ENCODE measurements around the gene LCE3E.
"Not testable (repeated sequence)": the region's sequence is repeated elsewhere in the genome, so short reads cannot be mapped to it uniquely, and the experiment has no call there.

The LCE3E gene, protein sequence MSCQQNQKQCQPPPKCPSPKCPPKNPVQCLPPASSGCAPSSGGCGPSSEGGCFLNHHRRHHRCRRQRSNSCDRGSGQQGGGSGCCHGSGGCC

DNA sequence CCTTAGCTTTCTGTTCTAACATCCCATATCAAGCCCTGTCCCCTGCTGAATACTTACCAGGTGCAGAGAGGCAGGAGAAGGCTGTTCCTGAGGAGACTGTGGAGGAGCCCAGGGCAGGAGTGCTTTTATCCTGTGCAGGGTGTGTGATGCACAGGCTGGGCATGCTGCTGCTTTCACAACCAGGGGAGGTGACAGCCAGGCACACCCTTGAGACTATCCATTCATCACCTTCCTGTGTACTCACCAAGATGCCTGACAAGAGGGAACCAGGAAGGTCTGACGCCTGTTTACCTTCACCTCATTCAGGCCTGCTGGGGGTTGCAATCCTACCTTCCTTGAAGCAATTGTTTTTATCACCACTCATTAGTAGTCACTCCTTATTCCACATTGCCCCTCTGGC lies at the start of gene LCE3E:
Gene LCE3E, minus strand, starts transcription at position 100 of the 400 bp plus-strand sequence. CDS start 572 bp downstream, outside the sequence.
- in situ Hi-C loops (cut with HindIII; ENCODE audit: low sequenced_read_pairs): no loop called here

DNA sequence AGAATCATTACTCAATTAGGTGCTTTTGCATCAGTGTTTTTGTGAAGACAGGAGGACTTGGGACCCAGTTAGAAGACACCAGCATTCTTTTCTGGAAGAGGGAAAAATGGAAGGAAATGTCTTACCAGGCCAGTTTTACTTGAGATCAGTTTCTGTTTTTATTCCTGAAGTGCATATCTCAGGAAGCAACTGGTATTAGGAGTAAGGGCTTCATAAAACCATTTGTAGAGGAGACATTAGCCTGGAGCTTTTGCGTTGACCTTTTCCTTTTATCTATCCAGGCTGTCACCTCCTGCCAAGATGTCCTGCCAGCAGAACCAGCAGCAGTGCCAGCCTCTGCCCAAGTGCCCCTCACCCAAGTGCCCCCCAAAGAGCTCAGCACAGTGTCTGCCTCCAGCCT lies 46.9 kb upstream of the LCE3E start, which contains the start of gene LCE3B:
Gene LCE3B, plus strand, starts transcription at position 301 of the 400 bp plus-strand sequence. Its CDS starts 0 bp downstream, at position 301.
- in situ Hi-C loops (cut with HindIII; ENCODE audit: low sequenced_read_pairs): no loop called here

DNA sequence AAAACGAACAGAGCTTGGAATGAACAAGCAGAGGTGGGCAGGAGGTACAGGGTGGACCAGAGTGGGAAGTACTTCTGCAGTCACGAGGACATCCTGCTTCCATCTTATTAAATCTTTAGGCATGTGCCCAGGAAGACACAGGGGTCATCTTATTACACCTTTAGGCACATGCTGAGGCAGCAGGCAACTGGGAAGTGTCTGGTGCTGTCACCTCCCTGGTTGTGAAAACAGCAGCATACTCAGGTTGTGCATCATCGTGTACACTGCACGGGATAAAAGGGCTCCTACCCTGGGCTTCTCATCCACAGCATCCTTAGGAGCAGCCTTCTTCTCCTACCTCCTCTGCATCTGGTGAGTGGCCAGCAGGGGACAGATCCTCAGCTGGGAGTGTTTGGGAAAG lies 33.4 kb upstream of the LCE3E start, which contains the start of gene LCE3C:
Gene LCE3C, plus strand, starts transcription at position 301 of the 400 bp plus-strand sequence. CDS start 498 bp downstream, outside the sequence.
- in situ Hi-C loops (cut with HindIII; ENCODE audit: low sequenced_read_pairs): no loop called here

DNA sequence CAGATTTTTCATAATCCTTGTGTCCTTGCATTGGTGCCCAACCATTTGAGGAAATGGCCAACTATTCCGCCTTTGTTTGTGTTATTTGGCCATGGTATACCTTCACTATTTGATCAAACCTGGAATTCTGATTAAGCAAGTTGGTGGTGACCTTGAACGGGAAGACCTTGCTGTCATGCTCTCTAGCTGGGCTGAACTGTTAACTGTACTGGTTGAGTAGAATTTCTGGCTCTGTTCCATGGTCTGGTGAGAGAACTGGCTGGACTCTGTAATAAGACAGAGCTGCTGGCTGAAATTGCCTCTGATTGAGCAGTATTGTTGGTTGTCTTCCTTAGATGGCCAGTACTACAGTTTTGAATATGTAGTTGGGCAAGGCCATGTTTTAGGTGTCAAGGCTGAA lies 30.4 kb upstream of the LCE3E start:
- in situ Hi-C loops (cut with HindIII; ENCODE audit: low sequenced_read_pairs): no loop called here

DNA sequence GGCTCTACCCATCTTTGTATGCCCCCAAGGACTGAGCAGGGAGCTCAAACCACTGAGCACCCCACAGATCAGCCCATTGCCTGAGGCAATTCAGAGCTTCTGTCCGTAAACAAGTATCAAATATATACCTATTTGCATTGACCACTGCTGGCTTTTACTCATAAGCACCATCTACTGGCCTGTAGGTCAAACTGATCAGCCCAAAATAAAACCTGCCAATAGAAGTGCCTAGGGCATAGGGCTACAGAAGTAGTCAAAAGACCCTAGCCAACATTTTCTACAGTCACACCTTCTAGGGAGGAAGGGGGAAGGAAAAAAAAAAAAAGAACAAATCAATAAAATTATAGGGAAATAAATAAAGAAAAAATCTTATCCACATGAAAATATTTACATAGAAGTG lies 19.0 kb upstream of the LCE3E start:
- in situ Hi-C loops (cut with HindIII; ENCODE audit: low sequenced_read_pairs): no loop called here

DNA sequence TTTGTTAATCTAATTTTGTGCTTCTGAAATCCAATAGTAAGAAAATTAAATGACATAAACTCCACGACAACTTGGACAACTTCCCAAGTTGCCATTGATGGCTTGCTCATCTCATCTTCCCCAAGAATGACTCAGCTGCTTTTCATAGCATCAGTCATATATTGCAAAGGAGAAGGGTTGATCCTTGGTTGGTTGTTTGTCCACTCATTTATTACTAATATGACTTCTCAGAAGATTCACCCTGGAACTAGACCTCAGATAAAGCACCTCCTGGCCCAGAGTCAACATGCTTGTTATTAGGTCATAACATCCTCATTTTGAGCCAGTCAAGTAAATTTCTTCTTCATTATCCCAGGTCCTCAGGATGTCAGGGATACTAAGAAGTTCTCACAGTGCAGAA lies 16.1 kb upstream of the LCE3E start:
- in situ Hi-C loops (cut with HindIII; ENCODE audit: low sequenced_read_pairs): no loop called here

DNA sequence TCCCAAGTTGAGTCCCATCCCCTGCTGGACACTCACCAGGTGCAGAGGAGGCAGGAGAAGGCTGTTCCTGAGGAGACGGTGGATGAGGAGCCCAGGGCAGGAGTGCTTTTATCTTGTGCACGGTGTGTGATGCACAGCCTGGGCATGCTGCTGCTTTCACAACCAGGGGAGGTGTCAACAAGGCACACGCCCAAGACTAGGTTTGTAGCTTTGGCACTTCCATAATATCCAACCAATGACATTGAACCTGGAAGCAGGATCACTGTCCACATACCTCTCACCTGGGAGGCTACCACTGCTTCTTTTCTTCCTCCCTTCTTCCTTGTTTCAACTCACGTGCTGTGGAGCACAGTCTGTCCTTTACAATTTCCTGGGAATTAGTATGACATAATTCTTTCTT lies 13.9 kb upstream of the LCE3E start, which contains the start of gene LCE3D:
Gene LCE3D, minus strand, starts transcription at position 84 of the 400 bp plus-strand sequence. CDS start 580 bp downstream, outside the sequence.
- in situ Hi-C loops (cut with HindIII; ENCODE audit: low sequenced_read_pairs): no loop called here

DNA sequence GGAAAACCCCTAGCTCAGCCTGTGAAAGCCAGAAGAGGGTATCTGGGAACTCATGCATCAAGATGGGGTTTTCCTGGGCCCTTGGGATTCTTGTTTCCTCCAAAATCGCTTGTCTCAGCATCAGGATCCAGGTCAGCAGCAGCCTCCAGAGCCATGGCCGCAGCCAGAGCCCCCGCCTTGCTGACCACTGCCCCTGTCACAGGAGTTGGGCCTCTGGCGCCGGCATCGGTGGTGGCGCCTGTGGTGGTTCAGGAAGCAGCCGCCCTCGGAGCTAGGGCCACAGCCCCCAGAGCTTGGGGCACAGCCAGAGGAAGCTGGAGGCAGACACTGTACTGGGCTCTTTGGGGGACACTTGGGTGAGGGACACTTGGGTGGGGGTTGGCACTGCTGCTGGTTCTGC lies 12.9 kb upstream of the LCE3E start:
- in situ Hi-C loops (cut with HindIII; ENCODE audit: low sequenced_read_pairs): not testable (repeated sequence)

DNA sequence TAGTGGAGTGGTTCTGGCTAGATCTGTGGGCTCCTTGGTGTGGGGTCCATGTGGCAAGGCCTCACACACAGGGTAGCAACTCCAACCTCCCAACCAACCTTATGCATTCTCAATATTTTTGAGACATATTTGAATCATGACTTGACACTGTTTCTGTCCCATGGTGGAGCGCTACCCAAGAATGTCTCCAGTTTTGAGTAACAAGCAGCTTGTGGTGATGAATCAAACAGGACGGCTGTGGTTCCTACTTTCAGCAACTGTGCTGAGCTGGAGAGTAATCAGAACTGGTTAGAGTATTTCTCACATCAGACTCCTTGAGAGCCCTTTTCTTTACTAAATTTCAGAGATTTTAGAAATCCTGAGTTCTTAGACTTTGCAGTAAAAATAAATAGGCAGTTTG lies 10.6 kb upstream of the LCE3E start:
- in situ Hi-C loops (cut with HindIII; ENCODE audit: low sequenced_read_pairs): no loop called here

DNA sequence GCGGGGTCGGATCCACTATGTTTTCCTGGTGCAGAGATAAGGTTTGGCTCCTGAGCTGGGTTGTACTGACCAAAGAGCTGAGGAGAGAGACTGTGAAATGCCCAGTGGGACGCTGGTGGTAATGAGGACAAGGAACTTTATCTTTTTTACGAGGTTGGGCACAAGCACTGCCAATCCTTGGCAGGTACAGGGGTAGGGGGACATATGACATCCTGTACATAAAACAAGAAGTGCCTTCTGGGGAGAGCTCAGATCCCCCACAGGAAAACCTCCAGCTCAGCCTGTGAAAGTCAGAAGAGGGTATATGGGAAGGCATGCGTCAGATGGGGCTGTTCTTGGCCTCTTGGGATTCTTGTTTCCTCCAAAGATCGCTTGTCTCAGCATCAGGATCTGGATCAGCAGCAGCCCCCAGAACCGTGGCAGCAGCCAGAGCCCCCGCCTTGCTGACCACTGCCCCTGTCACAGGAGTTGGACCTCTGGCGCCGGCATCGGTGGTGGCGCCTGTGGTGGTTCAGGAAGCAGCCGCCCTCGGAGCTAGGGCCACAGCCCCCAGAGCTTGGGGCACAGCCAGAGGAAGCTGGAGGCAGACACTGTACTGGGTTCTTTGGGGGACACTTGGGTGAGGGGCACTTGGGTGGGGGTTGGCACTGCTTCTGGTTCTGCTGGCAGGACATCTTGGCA lies 905 bp downstream of the LCE3E start:
- in situ Hi-C loops (cut with HindIII; ENCODE audit: low sequenced_read_pairs): no loop called here

DNA sequence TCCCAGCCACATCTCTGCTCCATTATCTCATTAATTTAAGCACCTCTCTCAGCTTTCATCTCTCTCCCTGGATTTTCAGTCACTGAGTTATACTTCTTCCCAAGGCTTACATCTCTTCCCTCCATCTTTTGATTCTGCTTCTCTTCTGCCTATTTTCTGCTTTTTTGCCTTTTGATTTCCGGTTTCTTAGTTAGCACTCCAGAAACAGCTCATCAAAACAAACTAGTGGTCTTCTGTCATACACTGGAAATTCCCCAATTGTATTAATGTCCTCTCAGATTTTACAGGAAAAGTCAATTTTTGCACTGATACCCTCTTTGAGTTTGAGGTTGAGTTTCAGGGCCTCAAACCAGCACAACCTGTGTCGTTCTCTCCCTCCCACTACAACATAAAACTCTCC lies 1.5 kb downstream of the LCE3E start:
- in situ Hi-C loops (cut with HindIII; ENCODE audit: low sequenced_read_pairs): no loop called here

DNA sequence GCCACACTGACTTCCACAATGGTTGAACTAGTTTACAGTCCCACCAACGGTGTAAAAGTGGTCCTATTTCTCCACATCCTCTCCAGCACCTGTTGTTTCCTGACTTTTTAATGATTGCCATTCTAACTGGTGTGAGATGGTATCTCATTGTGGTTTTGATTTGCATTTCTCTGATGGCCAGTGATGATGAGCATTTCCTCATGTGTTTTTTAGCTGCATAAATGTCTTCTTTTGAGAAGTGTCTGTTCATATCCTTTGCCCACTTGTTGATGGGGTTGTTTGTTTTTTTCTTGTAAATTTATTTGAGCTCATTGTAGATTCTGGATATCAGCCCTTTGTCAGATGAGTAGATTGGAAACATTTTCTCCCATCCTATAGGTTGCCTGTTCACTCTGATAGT lies 18.2 kb downstream of the LCE3E start:
- in situ Hi-C loops (cut with HindIII; ENCODE audit: low sequenced_read_pairs): not testable (repeated sequence)

DNA sequence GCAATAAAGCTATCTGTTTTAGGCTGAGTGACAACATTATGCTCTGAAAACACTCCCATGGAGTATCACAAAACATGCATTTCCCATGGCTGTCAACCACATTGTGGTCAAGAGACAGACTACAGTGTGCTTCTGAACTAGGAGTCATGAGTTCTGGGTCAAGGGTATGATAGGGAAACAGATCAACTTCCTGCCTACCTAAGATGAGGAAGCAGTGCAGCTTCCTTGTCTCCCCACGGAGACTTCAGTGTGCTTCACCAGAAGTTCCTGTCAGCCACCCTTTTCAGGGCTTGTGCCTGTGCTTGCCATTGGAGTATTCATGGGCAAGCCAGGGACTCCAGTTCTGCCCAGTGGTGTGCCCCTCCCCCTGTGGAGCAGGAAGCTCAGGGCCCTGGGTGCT lies 19.9 kb downstream of the LCE3E start:
- in situ Hi-C loops (cut with HindIII; ENCODE audit: low sequenced_read_pairs): no loop called here

DNA sequence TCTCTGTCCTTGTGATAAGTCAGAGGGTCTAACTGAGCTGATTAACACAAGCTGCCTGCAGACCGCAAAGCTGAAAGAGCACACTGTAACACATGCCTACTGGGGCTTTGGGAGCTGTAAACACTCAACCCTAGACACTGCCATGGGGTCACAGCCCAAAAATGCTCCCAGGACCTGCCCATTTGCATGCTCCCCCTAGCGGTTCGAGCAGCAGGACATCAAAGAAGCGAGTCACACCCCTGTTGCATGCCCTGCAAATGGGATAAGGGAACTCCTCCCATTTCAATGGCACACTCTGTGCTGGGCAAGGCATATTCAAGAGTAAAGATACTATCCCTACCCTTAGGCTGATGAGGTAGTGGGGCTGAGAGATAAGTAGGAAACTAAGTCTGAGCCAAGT lies 22.8 kb downstream of the LCE3E start:
- in situ Hi-C loops (cut with HindIII; ENCODE audit: low sequenced_read_pairs): no loop called here

DNA sequence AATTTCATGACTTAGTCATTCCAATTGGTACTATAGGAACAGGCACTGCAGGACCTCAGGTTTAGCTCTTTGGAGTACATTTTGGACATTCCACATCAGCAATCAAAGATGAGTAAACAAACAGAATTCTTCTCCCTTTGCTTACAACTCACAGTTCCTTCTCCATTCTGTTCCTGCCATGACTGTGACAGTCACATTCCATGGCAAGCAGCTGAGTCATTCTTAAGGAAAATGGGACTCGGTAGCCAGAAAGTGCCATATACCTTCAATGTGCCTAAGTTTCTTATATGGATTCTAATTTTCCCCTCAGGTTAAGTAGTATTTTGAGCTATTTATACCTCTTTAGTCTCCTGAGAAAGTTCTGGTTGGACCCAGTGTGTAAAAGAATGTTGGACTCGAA lies 26.7 kb downstream of the LCE3E start:
- in situ Hi-C loops (cut with HindIII; ENCODE audit: low sequenced_read_pairs): no loop called here

DNA sequence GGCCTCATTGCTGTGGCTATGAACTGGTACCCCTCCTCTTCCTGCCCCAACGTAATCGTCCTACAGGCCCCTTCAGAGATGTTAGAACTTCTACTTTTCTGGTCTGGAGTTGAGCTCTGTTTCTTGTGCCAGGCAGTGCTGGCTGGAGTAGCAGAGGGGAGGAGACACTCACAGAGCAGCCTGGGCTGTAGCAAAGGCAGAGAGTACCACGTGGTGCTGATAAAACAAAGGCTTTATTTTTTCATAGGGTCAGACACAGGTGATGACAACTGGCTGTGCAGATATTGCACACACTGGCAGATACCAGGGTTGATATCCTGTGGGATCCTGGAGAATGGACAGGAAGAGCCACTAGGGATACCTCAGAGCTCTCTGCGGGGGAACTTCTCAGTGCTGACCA lies 29.1 kb downstream of the LCE3E start:
- in situ Hi-C loops (cut with HindIII; ENCODE audit: low sequenced_read_pairs): no loop called here

DNA sequence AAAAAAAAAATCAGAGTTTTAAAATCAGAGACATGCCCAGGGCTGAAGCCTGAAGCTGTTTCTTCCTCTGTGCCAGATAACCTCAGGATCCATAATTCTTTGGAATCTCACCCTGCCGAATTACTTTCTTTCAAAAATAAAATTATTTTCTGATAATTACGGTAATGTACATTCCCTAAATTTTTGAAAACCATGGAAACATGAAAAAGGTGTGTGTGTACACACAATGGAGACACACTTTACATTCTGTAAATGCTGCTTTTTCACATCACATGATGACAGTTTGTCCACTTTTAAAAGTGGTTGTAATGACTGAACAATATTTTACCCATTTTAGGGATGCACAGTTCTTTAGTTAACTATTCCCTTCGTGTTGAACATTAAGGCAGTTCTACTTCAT lies 30.8 kb downstream of the LCE3E start:
- in situ Hi-C loops (cut with HindIII; ENCODE audit: low sequenced_read_pairs): no loop called here

DNA sequence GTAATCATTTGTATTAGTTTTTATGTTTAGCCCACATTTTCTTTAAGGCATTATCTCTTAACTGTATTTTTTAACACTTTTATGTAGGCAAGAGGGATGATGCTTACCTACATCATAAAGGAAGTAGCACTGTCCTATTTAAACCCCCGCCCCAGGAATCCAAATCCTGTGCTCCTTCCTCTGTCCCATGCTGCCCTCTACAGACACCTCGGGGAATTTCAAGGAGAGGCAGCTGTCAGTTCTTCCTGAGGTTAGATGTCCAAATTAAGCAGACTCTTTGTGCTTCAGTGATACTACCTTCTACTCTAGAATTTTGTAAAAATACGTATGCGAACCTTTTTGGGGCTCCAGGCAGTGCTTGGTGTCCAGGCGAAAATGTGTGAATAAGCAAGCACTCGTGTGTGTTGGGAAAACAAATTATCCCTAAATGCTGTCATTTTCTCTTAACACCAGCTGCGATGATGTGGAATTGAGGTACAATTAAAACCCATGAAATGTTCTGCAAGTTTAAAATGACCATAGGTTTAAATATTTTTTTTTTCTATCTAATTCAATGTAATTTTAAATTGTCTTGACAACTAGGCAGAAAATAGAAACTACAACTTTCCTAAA lies 33.1 kb downstream of the LCE3E start:
- in situ Hi-C loops (cut with HindIII; ENCODE audit: low sequenced_read_pairs): no loop called here

DNA sequence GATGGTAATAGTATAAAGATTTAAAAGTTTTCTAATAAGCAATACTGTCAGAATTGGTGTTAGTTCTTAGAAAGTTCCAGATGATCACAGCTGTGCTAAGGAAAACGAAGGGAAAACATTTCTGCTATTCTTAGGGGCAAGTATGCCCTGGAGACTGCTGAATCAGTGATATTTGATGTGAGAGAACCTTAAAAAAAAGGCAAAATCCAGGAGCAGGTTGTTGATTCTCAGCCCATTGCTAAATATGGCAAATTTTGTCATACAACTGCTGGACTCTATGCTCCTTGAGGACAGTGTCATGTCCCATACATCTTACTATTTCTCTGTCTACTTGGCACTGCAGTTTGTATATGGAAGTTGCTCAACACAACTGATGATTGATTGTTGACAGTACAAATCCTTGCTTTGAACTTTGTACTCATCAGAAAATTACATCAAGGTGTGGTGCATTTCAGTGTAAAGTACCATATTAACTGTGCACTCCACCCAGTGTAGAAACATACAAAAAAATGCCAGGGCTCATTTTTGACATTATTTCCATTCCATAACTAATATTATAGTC lies 41.4 kb downstream of the LCE3E start:
- in situ Hi-C loops (cut with HindIII; ENCODE audit: low sequenced_read_pairs): no loop called here

DNA sequence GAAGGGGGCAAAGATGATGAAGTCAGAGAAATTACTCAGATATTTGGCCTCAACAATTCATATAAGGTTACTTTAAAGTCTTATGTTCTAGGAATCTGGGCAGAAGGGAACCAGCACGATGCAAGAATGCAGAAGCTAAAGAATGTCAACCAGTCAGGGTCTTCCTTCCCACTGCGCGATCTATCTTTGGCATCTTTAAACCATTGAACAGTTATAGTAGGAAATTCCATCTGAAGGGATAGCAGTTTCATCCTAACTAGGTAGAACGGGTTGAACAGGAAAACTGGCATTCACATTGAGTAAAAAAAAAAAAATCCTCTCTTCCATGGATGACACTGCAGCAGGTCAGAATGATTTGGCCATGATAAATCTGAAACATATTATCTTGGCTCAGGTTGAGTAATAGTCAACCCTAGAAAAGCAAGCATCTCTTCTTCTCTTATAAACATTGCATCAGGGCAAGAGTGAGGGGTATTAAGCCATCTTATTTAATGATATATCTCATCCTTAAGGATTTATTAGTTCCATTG lies 46.0 kb downstream of the LCE3E start:
- in situ Hi-C loops (cut with HindIII; ENCODE audit: low sequenced_read_pairs): no loop called here

DNA sequence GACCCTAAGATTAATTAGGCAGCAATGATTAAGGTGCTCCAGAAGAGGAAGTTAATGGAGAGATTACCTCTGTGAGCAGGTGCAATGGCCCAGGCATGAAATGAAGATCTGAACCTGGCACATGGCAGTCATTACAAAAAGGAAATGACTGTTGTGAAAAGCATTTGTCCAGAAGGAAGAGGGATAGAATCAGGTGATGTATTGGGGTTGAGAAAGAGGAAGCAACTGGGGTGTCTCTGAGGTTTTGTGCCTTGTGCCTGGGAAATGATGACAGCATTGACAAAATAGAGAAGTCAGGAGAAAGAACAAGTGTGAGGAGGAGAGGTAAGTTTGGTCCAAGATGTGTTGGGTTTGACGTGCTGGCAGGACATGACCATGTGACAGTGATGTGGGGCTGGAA lies 46.7 kb downstream of the LCE3E start:
- in situ Hi-C loops (cut with HindIII; ENCODE audit: low sequenced_read_pairs): no loop called here
